WTC11 (cell line): ENCODE data around the gene PRKCQ. TPM values are rescaled to one million over a fixed set of nuclear protein-coding genes. Genes with fewer than 3 reads are reported as not detected.
A peak's percentile ranks its signal among the peaks of the same experiment; 100 is the strongest.
"Not testable (repeated sequence)": the region's sequence is repeated elsewhere in the genome, so short reads cannot be mapped to it uniquely, and the experiment has no call there.

Experiments used
- ATAC-seq: fragments of 200-7000 bp; cut with Tn5 transposase; 2 replicates; pipeline ENCODE4 v1.10.0; 2021; ENCODE audit warnings: mild to moderate bottlenecking, moderate library complexity
- CTCF ChIA-PET: fragments of 300-600 bp; sonication (Branson Sonifier 250); formaldehyde crosslinking; loops from one replicate; lab custom pipeline; 2021; ENCODE audit warnings: antibody characterized with exemption; lab: Charles Lee
- POLR2A ChIA-PET: fragments of 350-600 bp; sonication (Branson Sonifier 250); formaldehyde crosslinking; loops from one replicate; lab custom pipeline; 2021; ENCODE audit warnings: antibody characterized with exemption; lab: Charles Lee
- DNase-seq: peaks from one replicate; pipeline ENCODE4 v3.0.0; 2021; ENCODE audit warnings: low spot score
- H3K27ac Mint-ChIP-seq: 2 replicates; pipeline ENCODE4 v1.8.0; 2021; ENCODE audit warnings: mixed read lengths
- H3K27me3 Mint-ChIP-seq: 2 replicates; pipeline ENCODE4 v1.8.0; 2021; ENCODE audit warnings: low read depth, mild to moderate bottlenecking, moderate library complexity, mixed read lengths
- H3K36me3 Mint-ChIP-seq: 2 replicates; pipeline ENCODE4 v1.8.0; 2021; ENCODE audit warnings: mixed read lengths
- H3K4me1 Mint-ChIP-seq: 2 replicates; pipeline ENCODE4 v1.8.0; 2022; ENCODE audit warnings: mixed read lengths
- H3K4me3 Mint-ChIP-seq: 2 replicates; pipeline ENCODE4 v1.8.0; 2021; ENCODE audit warnings: mild to moderate bottlenecking, moderate library complexity, mixed read lengths
- H3K9me3 Mint-ChIP-seq: 2 replicates; pipeline ENCODE4 v1.8.0; 2021; ENCODE audit warnings: mixed read lengths
- ATF1 ChIP-seq: sonication (generic); formaldehyde crosslinking; IDR thresholded peaks from 2 replicates; pipeline ENCODE4 v1.8.1; 2023; ENCODE audit warnings: mild to moderate bottlenecking, moderate library complexity, missing genetic modification reagents
- E2F1 ChIP-seq: sonication (generic); formaldehyde crosslinking; IDR thresholded peaks from 2 replicates; pipeline ENCODE4 v1.8.0; 2022; ENCODE audit warnings: mild to moderate bottlenecking, missing genetic modification reagents
- E2F4 ChIP-seq: sonication (generic); formaldehyde crosslinking; IDR thresholded peaks from 2 replicates; pipeline ENCODE4 v1.8.1; 2022; ENCODE audit warnings: low read depth, mild to moderate bottlenecking, moderate library complexity, missing genetic modification reagents, borderline replicate concordance
- EMX1 ChIP-seq: fragments of 250-450 bp; sonication (Bioruptor Pico); IDR thresholded peaks from 2 replicates; pipeline ENCODE4 v1.8.0; 2021; ENCODE audit warnings: mild to moderate bottlenecking
- FOXJ3 ChIP-seq: sonication (generic); formaldehyde crosslinking; IDR thresholded peaks from 2 replicates; pipeline ENCODE4 v1.9.0; 2021; ENCODE audit warnings: missing genetic modification reagents, mild to moderate bottlenecking, borderline replicate concordance
- FOXP1 ChIP-seq: sonication (generic); formaldehyde crosslinking; IDR thresholded peaks from 2 replicates; pipeline ENCODE4 v1.8.0; 2022; ENCODE audit warnings: missing genetic modification reagents, mild to moderate bottlenecking, moderate library complexity, borderline replicate concordance
- GABPB1 ChIP-seq: sonication (generic); formaldehyde crosslinking; IDR thresholded peaks from 2 replicates; pipeline ENCODE4 v1.8.1; 2023; ENCODE audit warnings: mild to moderate bottlenecking, missing genetic modification reagents
- IRF2 ChIP-seq: sonication (generic); formaldehyde crosslinking; IDR thresholded peaks from 2 replicates; pipeline ENCODE4 v1.8.0; 2022; ENCODE audit warnings: low read depth, missing genetic modification reagents, borderline replicate concordance
- KAT7 ChIP-seq: sonication (generic); formaldehyde crosslinking; IDR thresholded peaks from 2 replicates; pipeline ENCODE4 v1.8.1; 2023; ENCODE audit warnings: missing genetic modification reagents, mild to moderate bottlenecking, borderline replicate concordance
- MAX ChIP-seq: sonication (generic); formaldehyde crosslinking; IDR thresholded peaks from 2 replicates; pipeline ENCODE4 v1.8.0; 2022; ENCODE audit warnings: mild to moderate bottlenecking, missing genetic modification reagents
- SMAD4 ChIP-seq: sonication (generic); formaldehyde crosslinking; IDR thresholded peaks from 2 replicates; pipeline ENCODE4 v1.8.0; 2022; ENCODE audit warnings: mild to moderate bottlenecking, missing genetic modification reagents
- SOX15 ChIP-seq: fragments of 250-450 bp; sonication (Bioruptor Pico); IDR thresholded peaks from 2 replicates; pipeline ENCODE4 v1.9.0; 2021; ENCODE audit warnings: mild to moderate bottlenecking
- TCF7 ChIP-seq: sonication (generic); formaldehyde crosslinking; IDR thresholded peaks from 2 replicates; pipeline ENCODE4 v1.8.0; 2022; ENCODE audit warnings: mild to moderate bottlenecking, low read depth, missing genetic modification reagents, moderate library complexity
- TP53 ChIP-seq: sonication (generic); formaldehyde crosslinking; IDR thresholded peaks from 2 replicates; pipeline ENCODE4 v1.8.1; 2023; ENCODE audit warnings: mild to moderate bottlenecking, missing genetic modification reagents
- ZNF121 ChIP-seq: sonication (generic); formaldehyde crosslinking; IDR thresholded peaks from 2 replicates; pipeline ENCODE4 v1.8.0; 2023; ENCODE audit warnings: missing genetic modification reagents
- ZNF138 ChIP-seq: sonication (generic); formaldehyde crosslinking; conservative IDR thresholded peaks from 2 replicates; pipeline ENCODE4 v1.8.1; 2022; ENCODE audit warnings: mild to moderate bottlenecking, moderate library complexity, missing genetic modification reagents
- ZNF416 ChIP-seq: fragments of 250-450 bp; sonication (Bioruptor Pico); IDR thresholded peaks from 2 replicates; pipeline ENCODE4 v1.9.0; 2021; ENCODE audit warnings: mild to moderate bottlenecking, inconsistent platforms
- ZNF423 ChIP-seq: fragments of 250-450 bp; sonication (Bioruptor Pico); IDR thresholded peaks from 2 replicates; pipeline ENCODE4 v2.1.2; 2022; ENCODE audit warnings: mild to moderate bottlenecking, moderate library complexity
- total RNA-seq: library from RNA; stranded (reverse); gene quantifications from 3 replicates; pipeline ENCODE4 v1.2.3, GENCODE V29; 2021
- TF ChIP-seq, protein P1 (sequence below): sonication (generic); formaldehyde crosslinking; conservative IDR thresholded peaks from 2 replicates; pipeline ENCODE4 v1.8.1; 2022; ENCODE audit warnings: mild to moderate bottlenecking, missing genetic modification reagents
- TF ChIP-seq, protein P2 (sequence below): sonication (generic); formaldehyde crosslinking; IDR thresholded peaks from 2 replicates; pipeline ENCODE4 v1.8.0; 2023; ENCODE audit warnings: missing genetic modification reagents, mild to moderate bottlenecking, borderline replicate concordance
- TF ChIP-seq, protein P3 (sequence below): fragments of 200-600 bp; IDR thresholded peaks from 2 replicates; pipeline ENCODE4 v1.8.0; 2022; ENCODE audit warnings: antibody characterized with exemption
- TF ChIP-seq, protein P4 (sequence below): fragments of 250-450 bp; sonication (Bioruptor Pico); IDR thresholded peaks from 2 replicates; pipeline ENCODE4 v2.1.2; 2022; ENCODE audit warnings: mild to moderate bottlenecking, moderate library complexity

PRKCQ gene
- total RNA-seq, 1 experiment from 2014 or later = 8.7 TPM

- peak overlapping the region; percentile 85; the same call in 1 of the 2 replicates for H3K4me3 Mint-ChIP-seq
- no peak for DNase-seq
- POLR2A ChIA-PET = interaction anchor here (0.6 kb wide), 1 partner anchor 26 kb away, joined by 4 read pairs; no protein-coding TSS in a partner anchor
- TF ChIP-seq ZNF121 (CRISPR knock-in tag) (peak; percentile 62; the same call in 1 of the 2 replicates), IRF2 (CRISPR knock-in tag) (no peak)
- TF ChIP-seq, all 79 proteins: peak for 1
- Mint-ChIP-seq H3K9me3 (no peaks in the 10 kb centered on the region), H3K36me3 (peaks cover 23% of the 10 kb centered on the region), H3K27me3 (peaks cover 5% of the 10 kb centered on the region), H3K4me1 (peaks cover 35% of the 10 kb centered on the region), H3K27ac (peak overlapping the region; percentile 85)
- CTCF ChIA-PET = interaction anchor here (0.9 to 3.4 kb wide), 7 partner anchors 19 to 119 kb away, joined by 3 to 37 read pairs (median 3); no protein-coding TSS in a partner anchor
- ATAC-seq = no peak
Measured at GRCh38 chr10:6582298-6582697, 2.2 kb upstream of the PRKCQ start.

- CTCF ChIA-PET = interaction anchor here (0.5 to 3.4 kb wide), 11 partner anchors 19 to 496 kb away, joined by 3 to 37 read pairs (median 4); partner anchors contain the start of gene PFKFB3
- POLR2A ChIA-PET = interaction anchor here (0.6 kb wide), 1 partner anchor 25 kb away, joined by 4 read pairs; no protein-coding TSS in a partner anchor
- H3K36me3 Mint-ChIP-seq = peaks cover 23% of the 10 kb centered on the region
- TF ChIP-seq, protein P1, sequence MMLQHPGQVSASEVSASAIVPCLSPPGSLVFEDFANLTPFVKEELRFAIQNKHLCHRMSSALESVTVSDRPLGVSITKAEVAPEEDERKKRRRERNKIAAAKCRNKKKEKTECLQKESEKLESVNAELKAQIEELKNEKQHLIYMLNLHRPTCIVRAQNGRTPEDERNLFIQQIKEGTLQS = no peak
- TF ChIP-seq, protein P2, sequence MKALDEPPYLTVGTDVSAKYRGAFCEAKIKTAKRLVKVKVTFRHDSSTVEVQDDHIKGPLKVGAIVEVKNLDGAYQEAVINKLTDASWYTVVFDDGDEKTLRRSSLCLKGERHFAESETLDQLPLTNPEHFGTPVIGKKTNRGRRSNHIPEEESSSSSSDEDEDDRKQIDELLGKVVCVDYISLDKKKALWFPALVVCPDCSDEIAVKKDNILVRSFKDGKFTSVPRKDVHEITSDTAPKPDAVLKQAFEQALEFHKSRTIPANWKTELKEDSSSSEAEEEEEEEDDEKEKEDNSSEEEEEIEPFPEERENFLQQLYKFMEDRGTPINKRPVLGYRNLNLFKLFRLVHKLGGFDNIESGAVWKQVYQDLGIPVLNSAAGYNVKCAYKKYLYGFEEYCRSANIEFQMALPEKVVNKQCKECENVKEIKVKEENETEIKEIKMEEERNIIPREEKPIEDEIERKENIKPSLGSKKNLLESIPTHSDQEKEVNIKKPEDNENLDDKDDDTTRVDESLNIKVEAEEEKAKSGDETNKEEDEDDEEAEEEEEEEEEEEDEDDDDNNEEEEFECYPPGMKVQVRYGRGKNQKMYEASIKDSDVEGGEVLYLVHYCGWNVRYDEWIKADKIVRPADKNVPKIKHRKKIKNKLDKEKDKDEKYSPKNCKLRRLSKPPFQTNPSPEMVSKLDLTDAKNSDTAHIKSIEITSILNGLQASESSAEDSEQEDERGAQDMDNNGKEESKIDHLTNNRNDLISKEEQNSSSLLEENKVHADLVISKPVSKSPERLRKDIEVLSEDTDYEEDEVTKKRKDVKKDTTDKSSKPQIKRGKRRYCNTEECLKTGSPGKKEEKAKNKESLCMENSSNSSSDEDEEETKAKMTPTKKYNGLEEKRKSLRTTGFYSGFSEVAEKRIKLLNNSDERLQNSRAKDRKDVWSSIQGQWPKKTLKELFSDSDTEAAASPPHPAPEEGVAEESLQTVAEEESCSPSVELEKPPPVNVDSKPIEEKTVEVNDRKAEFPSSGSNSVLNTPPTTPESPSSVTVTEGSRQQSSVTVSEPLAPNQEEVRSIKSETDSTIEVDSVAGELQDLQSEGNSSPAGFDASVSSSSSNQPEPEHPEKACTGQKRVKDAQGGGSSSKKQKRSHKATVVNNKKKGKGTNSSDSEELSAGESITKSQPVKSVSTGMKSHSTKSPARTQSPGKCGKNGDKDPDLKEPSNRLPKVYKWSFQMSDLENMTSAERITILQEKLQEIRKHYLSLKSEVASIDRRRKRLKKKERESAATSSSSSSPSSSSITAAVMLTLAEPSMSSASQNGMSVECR (CRISPR knock-in tag) = no peak
- TF ChIP-seq TCF7 (no peak), MAX (CRISPR knock-in tag) (no peak), ZNF416 (CRISPR knock-in tag) (no peak), TP53 (CRISPR knock-in tag) (no peak), E2F1 (no peak), SOX15 (CRISPR knock-in tag) (no peak), KAT7 (CRISPR knock-in tag) (no peak), ATF1 (CRISPR knock-in tag) (no peak), ZNF423 (CRISPR knock-in tag) (no peak), SMAD4 (CRISPR knock-in tag) (no peak), E2F4 (CRISPR knock-in tag) (no peak), FOXJ3 (no peak), ZNF138 (no peak), GABPB1 (CRISPR knock-in tag) (no peak), FOXP1 (CRISPR knock-in tag) (no peak), EMX1 (CRISPR knock-in tag) (no peak)
- TF ChIP-seq, protein P3, sequence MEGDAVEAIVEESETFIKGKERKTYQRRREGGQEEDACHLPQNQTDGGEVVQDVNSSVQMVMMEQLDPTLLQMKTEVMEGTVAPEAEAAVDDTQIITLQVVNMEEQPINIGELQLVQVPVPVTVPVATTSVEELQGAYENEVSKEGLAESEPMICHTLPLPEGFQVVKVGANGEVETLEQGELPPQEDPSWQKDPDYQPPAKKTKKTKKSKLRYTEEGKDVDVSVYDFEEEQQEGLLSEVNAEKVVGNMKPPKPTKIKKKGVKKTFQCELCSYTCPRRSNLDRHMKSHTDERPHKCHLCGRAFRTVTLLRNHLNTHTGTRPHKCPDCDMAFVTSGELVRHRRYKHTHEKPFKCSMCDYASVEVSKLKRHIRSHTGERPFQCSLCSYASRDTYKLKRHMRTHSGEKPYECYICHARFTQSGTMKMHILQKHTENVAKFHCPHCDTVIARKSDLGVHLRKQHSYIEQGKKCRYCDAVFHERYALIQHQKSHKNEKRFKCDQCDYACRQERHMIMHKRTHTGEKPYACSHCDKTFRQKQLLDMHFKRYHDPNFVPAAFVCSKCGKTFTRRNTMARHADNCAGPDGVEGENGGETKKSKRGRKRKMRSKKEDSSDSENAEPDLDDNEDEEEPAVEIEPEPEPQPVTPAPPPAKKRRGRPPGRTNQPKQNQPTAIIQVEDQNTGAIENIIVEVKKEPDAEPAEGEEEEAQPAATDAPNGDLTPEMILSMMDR = no peak
- TF ChIP-seq, protein P4, sequence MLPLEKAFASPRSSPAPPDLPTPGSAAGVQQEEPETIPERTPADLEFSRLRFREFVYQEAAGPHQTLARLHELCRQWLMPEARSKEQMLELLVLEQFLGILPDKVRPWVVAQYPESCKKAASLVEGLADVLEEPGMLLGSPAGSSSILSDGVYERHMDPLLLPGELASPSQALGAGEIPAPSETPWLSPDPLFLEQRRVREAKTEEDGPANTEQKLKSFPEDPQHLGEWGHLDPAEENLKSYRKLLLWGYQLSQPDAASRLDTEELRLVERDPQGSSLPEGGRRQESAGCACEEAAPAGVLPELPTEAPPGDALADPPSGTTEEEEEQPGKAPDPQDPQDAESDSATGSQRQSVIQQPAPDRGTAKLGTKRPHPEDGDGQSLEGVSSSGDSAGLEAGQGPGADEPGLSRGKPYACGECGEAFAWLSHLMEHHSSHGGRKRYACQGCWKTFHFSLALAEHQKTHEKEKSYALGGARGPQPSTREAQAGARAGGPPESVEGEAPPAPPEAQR = no peak
- TF ChIP-seq, all 79 proteins: peak for 0
- H3K4me3 Mint-ChIP-seq = peak overlapping the region; percentile 85
- DNase-seq (no peak), ATAC-seq (peak; percentile 7)
- H3K27ac Mint-ChIP-seq = peak overlapping the region; percentile 85
- H3K27me3 Mint-ChIP-seq = peaks cover 5% of the 10 kb centered on the region
- H3K4me1 Mint-ChIP-seq = peaks cover 35% of the 10 kb centered on the region
- no peaks in the 10 kb centered on the region for H3K9me3 Mint-ChIP-seq
Measured at GRCh38 chr10:6581778-6582228, 1.7 kb upstream of the PRKCQ start.

- POLR2A ChIA-PET, ATAC-seq, DNase-seq, H3K9me3 Mint-ChIP-seq, H3K27me3 Mint-ChIP-seq: not testable (repeated sequence)
- 0 out of 2 replicates have a peak overlapping the region, but pooled peaks have one; percentile 58 for H3K27ac Mint-ChIP-seq
- H3K4me1 Mint-ChIP-seq = peaks cover 35% of the 10 kb centered on the region
- H3K36me3 Mint-ChIP-seq = peaks cover 23% of the 10 kb centered on the region
- peak overlapping the region; percentile 85 for H3K4me3 Mint-ChIP-seq
- CTCF ChIA-PET = interaction anchor here (0.5 to 3.4 kb wide), 14 partner anchors 8 to 495 kb away, joined by 3 to 37 read pairs (median 5); partner anchors contain the start of gene PFKFB3
Measured at GRCh38 chr10:6581223-6581622, 1.1 kb upstream of the PRKCQ start.
